Measurements from ENCODE around the gene PRPS1L1. TPM values are rescaled to one million over a fixed set of nuclear protein-coding genes. Genes with fewer than 3 reads are reported as not detected.
A peak's percentile ranks its signal among the peaks of the same experiment; 100 is the strongest.

PRPS1L1 gene
- total and polyA plus RNA-seq, 5 donors, result not detected

GRCh38 chr7:18041191-18041590 is 13.5 kb upstream of the PRPS1L1 start:
- Histone ChIP-seq H3K4me3 (ENCODE audit: low read length) (no peak overlapping the region), H3K9me3 (ENCODE audit: control insufficient read depth, low read length) (no peaks in the 10 kb centered on the region), H3K27me3 (ENCODE audit: control insufficient read depth, insufficient read depth) (no peaks in the 10 kb centered on the region), H3K27ac (ENCODE audit: low read length) (no peak overlapping the region), H3K4me1 (ENCODE audit: control insufficient read depth, insufficient read depth, low read length) (no peaks in the 10 kb centered on the region)
- intact Hi-C loops (cut with DNase I), result no loop called here
- no peak for DNase-seq
- ATAC-seq, result no peak

DNA sequence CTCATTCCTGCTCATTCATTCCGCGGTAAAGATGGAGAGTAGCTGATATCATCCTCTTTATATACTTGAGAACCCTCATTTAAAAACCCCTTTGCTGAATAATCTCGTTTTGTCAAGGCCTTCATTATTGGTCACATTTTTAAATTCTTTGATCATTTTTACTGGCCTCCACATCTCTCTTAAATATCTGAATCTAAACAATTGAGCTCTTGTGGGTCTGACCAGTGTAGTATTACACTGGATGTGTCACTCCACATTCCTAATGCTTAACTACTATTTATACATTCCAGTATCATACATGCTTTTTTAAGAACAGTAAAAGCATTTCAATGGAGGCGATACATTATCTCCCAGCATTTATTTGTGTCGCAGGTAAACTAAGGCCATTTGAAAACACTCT is 12.6 kb upstream of the PRPS1L1 start:
- ATAC-seq (no peak), DNase-seq (no peak)
- H3K27me3 ChIP-seq (ENCODE audit: control insufficient read depth, insufficient read depth), result no peaks in the 10 kb centered on the region
- 41% methylated on average over 5 of the region's 5 CpGs for WGBS
- no peak overlapping the region for H3K27ac ChIP-seq (ENCODE audit: low read length)
- peak overlapping the region; percentile 20 for H3K4me3 ChIP-seq (ENCODE audit: low read length)
- H3K9me3 ChIP-seq (ENCODE audit: control insufficient read depth, low read length), result no peaks in the 10 kb centered on the region
- no peaks in the 10 kb centered on the region for H3K4me1 ChIP-seq (ENCODE audit: control insufficient read depth, insufficient read depth, low read length)
- intact Hi-C loops (cut with DNase I), result no loop called here

DNA sequence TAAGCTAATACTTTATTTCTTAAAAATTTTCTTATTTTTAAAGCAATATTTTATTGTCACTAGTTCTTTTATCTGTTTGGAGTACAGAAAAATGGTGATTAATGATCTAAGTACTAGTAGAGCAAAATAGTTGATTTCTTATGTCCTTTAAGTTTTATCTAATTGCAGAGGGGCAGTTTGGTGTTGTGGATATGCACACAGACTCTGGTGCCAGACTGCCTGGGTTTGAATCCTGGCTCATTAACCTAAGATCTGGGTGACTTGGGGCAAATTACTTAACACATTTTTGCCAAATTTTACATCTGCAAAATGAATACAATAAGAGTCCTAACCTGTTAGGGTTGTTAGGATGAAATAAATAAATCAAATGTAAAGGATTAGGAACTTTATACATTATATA is 10.7 kb upstream of the PRPS1L1 start:
- ATAC-seq (no peak), DNase-seq (no peak)
- no peaks in the 10 kb centered on the region for H3K4me1 ChIP-seq (ENCODE audit: control insufficient read depth, insufficient read depth, low read length)
- no peak overlapping the region for H3K27ac ChIP-seq (ENCODE audit: low read length)
- H3K27me3 ChIP-seq (ENCODE audit: control insufficient read depth, insufficient read depth), result no peaks in the 10 kb centered on the region
- no peak overlapping the region for H3K4me3 ChIP-seq (ENCODE audit: low read length)
- intact Hi-C loops (cut with DNase I), result no loop called here
- no peaks in the 10 kb centered on the region for H3K9me3 ChIP-seq (ENCODE audit: control insufficient read depth, low read length)

DNA sequence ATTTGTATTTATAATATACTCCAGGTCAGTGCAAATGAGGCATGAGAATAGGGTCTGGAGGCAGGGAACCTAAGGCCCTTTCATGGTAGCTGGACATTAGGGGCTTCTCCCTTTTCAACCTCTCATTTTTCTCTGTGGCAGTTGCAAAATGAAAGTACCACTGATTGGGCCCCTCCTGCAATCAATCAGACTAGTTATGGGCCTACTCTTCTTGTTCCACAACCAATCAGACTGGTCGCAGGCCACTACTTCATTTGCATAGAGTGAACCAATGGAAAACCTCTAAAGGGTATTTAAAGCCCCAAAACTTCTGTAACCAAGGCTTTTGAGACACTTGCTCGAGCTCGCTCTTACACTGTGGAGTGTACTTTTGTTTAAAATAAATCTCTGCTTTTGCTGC is 10.0 kb upstream of the PRPS1L1 start:
- Histone ChIP-seq H3K9me3 (ENCODE audit: control insufficient read depth, low read length) (no peaks in the 10 kb centered on the region), H3K4me3 (ENCODE audit: low read length) (no peak overlapping the region), H3K27me3 (ENCODE audit: control insufficient read depth, insufficient read depth) (no peaks in the 10 kb centered on the region), H3K27ac (ENCODE audit: low read length) (no peak overlapping the region), H3K4me1 (ENCODE audit: control insufficient read depth, insufficient read depth, low read length) (no peaks in the 10 kb centered on the region)
- ATAC-seq (no peak), DNase-seq (no peak)
- intact Hi-C loops (cut with DNase I), result no loop called here
- 98% methylated on average over 3 of the region's 3 CpGs for WGBS

DNA sequence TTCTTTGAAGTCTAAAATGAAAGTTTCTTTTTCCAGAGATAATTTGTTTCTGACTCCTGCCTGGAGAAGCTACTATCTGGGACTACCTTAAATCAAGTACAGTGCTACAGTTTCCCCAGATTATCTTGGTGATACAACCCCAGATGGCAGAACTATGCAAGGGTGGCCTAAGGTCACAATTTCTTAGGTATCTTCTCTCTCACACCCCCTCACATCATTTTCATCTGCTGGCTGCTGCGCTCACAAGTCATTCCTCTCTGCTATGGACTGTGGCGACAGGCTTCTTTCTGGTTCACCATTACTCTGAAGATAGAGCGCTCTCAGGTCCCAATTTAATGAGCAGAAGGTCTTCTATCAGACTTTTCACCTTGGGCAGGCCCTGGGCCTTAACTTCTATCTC is 9.1 kb upstream of the PRPS1L1 start:
- Histone ChIP-seq H3K27me3 (ENCODE audit: control insufficient read depth, insufficient read depth) (no peaks in the 10 kb centered on the region), H3K9me3 (ENCODE audit: control insufficient read depth, low read length) (no peaks in the 10 kb centered on the region), H3K27ac (ENCODE audit: low read length) (no peak overlapping the region), H3K4me1 (ENCODE audit: control insufficient read depth, insufficient read depth, low read length) (no peaks in the 10 kb centered on the region), H3K4me3 (ENCODE audit: low read length) (no peak overlapping the region)
- intact Hi-C loops (cut with DNase I), result no loop called here
- no peak for DNase-seq
- ATAC-seq, result no peak
- WGBS, result 96% methylated on average over 3 of the region's 3 CpGs

DNA sequence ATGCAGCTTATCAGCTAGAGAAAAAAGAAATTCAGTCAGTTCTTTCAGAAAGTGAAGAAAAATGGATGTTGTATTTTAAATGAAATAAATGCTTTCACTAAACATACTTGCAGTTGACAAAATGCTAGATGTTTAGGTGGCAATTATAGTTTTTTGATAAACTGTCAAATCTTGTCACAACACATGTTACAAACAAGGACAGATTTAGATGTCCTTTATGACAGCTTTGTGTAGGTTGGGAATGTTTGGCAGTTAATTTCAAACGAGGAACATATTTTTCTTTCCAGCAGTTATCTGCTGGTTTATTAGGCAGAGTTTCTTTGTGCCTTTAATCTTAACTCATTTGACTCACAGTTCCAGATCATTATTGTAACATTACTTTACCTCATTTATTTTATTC is 3.1 kb upstream of the PRPS1L1 start:
- ATAC-seq, result no peak
- no peak overlapping the region for H3K4me3 ChIP-seq (ENCODE audit: low read length)
- DNase-seq, result no peak
- no peak overlapping the region for H3K27ac ChIP-seq (ENCODE audit: low read length)
- H3K9me3 ChIP-seq (ENCODE audit: control insufficient read depth, low read length), result no peaks in the 10 kb centered on the region
- no peaks in the 10 kb centered on the region for H3K4me1 ChIP-seq (ENCODE audit: control insufficient read depth, insufficient read depth, low read length)
- intact Hi-C loops (cut with DNase I), result no loop called here
- no peaks in the 10 kb centered on the region for H3K27me3 ChIP-seq (ENCODE audit: control insufficient read depth, insufficient read depth)
- WGBS, result 11% methylated on average over 1 of the region's 1 CpG

GRCh38 chr7:18020138-18020715 is 7.4 kb downstream of the PRPS1L1 start:
- ATAC-seq (peak in 1 of 2 donors; percentile 43), DNase-seq (no peak)
- Histone ChIP-seq H3K4me3 (ENCODE audit: low read length) (no peak overlapping the region), H3K9me3 (ENCODE audit: control insufficient read depth, low read length) (no peaks in the 10 kb centered on the region), H3K27ac (ENCODE audit: low read length) (peak overlapping the region; percentile 37), H3K27me3 (ENCODE audit: control insufficient read depth, insufficient read depth) (no peaks in the 10 kb centered on the region), H3K4me1 (ENCODE audit: control insufficient read depth, insufficient read depth, low read length) (no peaks in the 10 kb centered on the region)
- WGBS, result 78% methylated on average over 3 of the region's 3 CpGs
- intact Hi-C loops (cut with DNase I), result loop anchor here in 1 of 4 donors (10.0 kb wide), 1 partner anchor 65 kb away; no protein-coding TSS in a partner anchor

DNA sequence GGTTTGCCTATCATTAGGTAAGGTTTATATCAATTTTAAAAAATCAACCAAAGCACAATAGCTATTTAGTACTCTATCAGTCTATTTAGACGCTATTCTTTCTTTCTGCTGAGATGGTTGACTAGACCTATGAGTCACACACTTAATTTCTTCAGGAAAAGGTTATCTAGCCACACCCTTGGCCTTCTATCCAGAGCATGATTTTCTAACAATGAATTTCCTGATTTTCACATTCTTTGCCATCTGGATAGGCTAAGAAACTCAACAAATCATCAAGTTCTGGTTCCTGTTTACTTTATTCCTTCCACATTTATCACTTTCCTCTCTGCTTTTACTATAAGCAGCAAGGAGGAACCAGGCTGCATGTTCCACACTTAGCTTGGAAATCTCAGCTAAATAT is 8.1 kb downstream of the PRPS1L1 start:
- peak; percentile 83 to 93 for ATAC-seq
- WGBS, result 19% methylated on average over 1 of the region's 1 CpG
- Histone ChIP-seq H3K4me1 (ENCODE audit: control insufficient read depth, insufficient read depth, low read length) (no peaks in the 10 kb centered on the region), H3K27ac (ENCODE audit: low read length) (no peak overlapping the region), H3K27me3 (ENCODE audit: control insufficient read depth, insufficient read depth) (no peaks in the 10 kb centered on the region), H3K4me3 (ENCODE audit: low read length) (no peak overlapping the region), H3K9me3 (ENCODE audit: control insufficient read depth, low read length) (peaks cover 2% of the 10 kb centered on the region)
- intact Hi-C loops (cut with DNase I), result no loop called here
- no peak for DNase-seq

GRCh38 chr7:18018296-18019215 is 9.1 kb downstream of the PRPS1L1 start:
- Histone ChIP-seq H3K27ac (ENCODE audit: low read length) (peak overlapping the region; percentile 8), H3K9me3 (ENCODE audit: control insufficient read depth, low read length) (peaks cover 2% of the 10 kb centered on the region), H3K4me1 (ENCODE audit: control insufficient read depth, insufficient read depth, low read length) (no peaks in the 10 kb centered on the region), H3K27me3 (ENCODE audit: control insufficient read depth, insufficient read depth) (no peaks in the 10 kb centered on the region), H3K4me3 (ENCODE audit: low read length) (no peak overlapping the region)
- 69% methylated on average over 5 of the region's 5 CpGs for WGBS
- intact Hi-C loops (cut with DNase I), result no loop called here
- ATAC-seq, result no peak
- no peak for DNase-seq

DNA sequence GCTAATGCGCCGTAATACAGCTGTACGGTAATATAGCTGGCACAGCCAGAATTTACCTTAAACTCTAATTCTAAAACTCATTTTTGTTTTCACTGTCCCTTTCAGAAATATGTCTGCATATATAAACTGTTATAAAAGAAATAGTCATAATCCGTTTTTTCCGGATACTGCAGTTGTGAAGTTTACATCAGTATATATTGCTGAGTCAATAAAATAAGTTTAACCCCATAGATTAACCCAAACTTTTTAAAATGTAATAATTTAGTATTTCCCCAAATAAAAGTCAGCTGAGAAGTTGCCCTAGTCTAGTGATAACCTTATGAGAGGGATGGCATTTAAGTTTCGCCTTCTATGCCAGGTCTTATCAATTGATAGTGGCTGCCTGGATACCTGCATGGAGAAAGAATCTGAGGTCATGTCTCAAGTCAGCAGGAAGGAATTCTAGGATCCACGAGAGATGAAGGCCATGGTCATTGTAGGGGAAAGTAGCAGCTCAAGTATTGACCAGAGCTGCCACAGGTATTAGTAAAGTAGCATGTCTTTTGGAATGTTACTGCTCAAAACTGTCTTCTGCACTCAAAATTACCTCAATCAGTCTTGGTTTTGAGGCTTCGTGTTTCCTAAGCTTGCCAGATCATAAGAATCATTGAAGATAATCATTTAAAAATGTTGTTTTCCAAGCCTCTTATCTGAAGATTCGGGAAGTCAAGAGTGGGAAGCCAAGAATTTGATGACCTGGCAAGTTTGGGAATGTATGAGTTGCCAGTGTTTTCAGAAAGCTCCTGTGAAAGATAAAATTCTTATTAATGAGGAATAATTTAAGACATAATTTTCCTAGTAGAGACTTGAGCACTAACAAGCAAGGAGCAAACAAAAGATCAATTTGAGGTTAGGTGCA is 10.8 kb downstream of the PRPS1L1 start:
- H3K9me3 ChIP-seq (ENCODE audit: control insufficient read depth, low read length), result peaks cover 2% of the 10 kb centered on the region
- H3K4me1 ChIP-seq (ENCODE audit: control insufficient read depth, insufficient read depth, low read length), result no peaks in the 10 kb centered on the region
- no peaks in the 10 kb centered on the region for H3K27me3 ChIP-seq (ENCODE audit: control insufficient read depth, insufficient read depth)
- DNase-seq, result no peak
- no peak overlapping the region for H3K27ac ChIP-seq (ENCODE audit: low read length)
- intact Hi-C loops (cut with DNase I), result no loop called here
- no peak overlapping the region for H3K4me3 ChIP-seq (ENCODE audit: low read length)
- 75% methylated on average over 9 of the region's 9 CpGs for WGBS
- no peak for ATAC-seq

- H3K27me3 ChIP-seq (ENCODE audit: control insufficient read depth, insufficient read depth), result no peaks in the 10 kb centered on the region
- H3K27ac ChIP-seq (ENCODE audit: low read length), result no peak overlapping the region
- intact Hi-C loops (cut with DNase I), result no loop called here
- H3K4me3 ChIP-seq (ENCODE audit: low read length), result no peak overlapping the region
- ATAC-seq, result no peak
- no peak for DNase-seq
- peaks cover 2% of the 10 kb centered on the region for H3K9me3 ChIP-seq (ENCODE audit: control insufficient read depth, low read length)
- H3K4me1 ChIP-seq (ENCODE audit: control insufficient read depth, insufficient read depth, low read length), result no peaks in the 10 kb centered on the region
These were observed 13.7 kb downstream of the PRPS1L1 start for GRCh38 chr7:18013936-18014335.

Measured in right cardiac atrium (tissue), 5 donors.